Amniotic stem cell (primary cell): ENCODE measurements around the gene COL16A1.

Source experiments
- DNase-seq: peaks from one replicate; lab custom pipeline; 2025; lab: John Stamatoyannopoulos, UW

COL16A1 gene

DNA sequence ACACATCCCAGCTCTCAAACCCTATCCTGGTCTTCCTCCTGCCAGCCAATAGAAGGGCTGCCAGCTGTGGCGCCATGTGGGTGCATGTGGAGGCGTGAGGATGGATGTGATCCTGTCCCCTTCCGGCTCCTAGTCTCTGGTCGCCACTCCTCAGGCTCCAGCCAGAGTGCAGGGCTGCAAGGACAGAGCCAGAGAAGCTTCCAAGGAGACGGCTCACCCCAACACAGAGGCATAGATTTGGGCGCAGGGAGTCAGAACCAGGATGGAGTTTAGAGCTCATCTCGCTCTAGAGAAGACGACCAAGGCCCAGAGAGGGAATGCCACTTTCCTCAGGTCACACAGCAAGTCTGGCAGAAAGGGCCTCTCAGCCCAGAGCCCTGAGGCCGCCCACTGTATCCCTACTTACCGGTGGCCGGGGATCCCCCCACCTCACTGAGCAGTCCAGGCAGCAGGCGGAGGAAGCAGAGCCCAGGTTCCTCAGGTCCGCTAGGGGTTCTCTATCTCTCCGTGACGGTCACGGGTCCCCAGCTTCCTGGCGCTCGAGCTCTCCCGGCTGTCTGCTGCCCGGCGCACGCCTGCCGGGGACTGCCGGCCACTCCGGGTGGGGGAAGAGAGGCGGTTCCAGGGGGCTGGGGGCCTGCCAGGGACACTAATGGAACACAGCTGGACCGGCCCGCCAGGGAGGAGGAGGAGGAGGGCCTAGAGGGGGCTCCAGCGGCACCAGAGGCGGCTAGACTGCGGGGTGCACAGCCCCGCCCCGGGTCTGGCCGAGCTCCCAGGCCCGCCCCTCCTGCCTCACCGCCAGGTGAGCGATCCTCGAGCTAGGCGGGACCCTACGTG, at the start of gene COL16A1:
Gene COL16A1 (minus strand): TSS at position 587 of the 840 bp plus-strand sequence. CDS start 1,824 bp downstream, outside the sequence.
- DNase-seq = no peak

DNA sequence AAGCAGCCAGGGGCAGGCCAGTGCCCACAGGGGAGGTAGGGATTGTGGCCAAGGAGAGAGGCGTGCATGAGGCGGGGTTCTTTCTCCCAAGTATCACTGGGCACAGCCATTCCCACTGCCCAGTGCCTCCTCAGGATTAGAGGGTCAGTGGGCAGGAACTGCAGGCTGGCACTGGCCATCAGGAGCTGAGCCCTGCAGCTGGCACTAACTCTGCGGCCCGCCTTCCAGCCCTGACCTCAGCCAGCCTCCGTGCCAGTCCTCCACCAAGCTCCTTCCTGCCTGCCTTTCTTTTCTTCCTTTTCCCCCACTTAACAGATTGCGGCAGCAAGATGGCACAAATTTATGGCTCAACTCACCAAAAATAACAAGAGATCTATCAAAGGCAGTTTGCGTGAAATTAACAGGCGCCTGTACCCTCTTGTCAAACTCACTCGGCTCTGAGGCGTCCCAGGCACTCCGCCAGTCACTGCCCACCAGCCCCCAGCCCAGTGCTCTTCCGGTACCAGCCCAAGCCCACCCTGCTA, 49.2 kb upstream of the COL16A1 start:
- DNase-seq = no peak

DNA sequence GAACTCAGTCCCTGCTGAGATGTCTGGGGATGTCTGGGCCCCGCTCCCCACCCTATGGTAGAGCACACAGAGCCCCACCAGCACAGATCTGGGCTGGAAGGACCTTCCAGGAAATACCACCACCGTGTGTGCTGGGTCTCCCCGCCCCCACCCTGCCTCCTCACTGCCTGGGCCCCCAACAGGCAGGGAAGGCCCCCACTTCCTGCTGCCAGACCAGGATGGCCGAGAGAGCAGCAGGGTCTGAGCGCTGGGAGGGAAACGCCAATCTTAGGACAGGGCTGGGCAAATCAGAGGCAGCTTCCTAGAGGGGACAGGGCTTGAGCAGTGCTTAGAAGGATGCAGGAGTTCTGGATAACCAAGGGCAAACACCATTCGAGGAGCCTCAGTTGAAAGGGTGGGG, 48.4 kb upstream of the COL16A1 start:
- DNase-seq = no peak

DNA sequence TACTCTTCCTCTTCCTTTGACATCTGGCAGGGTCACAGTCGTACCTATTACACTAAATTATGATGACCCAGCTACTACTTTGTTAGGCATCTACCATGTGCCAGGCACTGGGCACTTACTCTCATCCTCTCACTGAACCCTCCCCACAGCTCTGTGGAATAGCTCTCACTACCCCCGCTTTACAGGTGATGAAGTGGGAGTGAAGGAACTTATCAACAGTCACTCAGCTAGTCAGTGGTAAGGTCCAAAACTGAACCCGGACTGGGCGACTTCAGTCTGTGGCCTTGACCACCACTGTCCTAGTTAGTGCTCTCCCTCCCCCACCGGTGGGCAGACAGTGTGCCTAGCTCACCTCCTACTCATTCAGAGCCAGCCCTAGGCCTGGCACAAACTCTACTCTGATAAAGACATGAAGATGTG, 48.0 kb upstream of the COL16A1 start:
- no peak for DNase-seq

DNA sequence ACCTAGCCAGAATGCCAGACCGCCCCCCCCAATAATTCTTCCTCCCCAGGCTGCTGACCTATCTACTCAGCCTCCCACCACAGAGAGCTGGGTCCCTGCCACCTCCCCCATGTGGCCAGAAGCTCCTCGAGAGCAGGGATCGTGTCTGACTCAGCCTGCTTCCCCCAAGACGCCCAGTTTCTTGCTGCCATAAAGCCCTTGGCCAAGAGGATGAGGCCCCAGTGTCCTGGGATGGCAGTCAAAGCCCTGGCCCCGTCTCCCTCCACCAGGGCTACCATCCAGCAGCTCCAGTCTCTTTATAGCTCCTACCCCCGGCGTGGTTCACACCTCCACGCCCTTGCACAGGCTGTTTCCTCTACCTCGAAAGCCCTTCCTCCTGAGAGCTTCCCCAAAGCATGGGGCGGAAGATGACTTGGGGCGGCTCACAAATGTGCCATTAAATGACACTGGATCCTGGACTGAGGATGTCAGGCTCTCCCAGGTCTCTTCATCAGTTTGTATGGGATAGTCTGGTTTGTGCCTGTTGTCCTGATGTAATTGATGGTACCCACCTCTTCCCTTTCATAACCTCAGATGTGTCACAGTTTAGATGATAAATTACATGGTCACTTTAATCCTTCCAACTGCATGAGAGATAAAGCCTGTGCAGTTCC, 47.2 kb upstream of the COL16A1 start:
- DNase-seq = no peak

DNA sequence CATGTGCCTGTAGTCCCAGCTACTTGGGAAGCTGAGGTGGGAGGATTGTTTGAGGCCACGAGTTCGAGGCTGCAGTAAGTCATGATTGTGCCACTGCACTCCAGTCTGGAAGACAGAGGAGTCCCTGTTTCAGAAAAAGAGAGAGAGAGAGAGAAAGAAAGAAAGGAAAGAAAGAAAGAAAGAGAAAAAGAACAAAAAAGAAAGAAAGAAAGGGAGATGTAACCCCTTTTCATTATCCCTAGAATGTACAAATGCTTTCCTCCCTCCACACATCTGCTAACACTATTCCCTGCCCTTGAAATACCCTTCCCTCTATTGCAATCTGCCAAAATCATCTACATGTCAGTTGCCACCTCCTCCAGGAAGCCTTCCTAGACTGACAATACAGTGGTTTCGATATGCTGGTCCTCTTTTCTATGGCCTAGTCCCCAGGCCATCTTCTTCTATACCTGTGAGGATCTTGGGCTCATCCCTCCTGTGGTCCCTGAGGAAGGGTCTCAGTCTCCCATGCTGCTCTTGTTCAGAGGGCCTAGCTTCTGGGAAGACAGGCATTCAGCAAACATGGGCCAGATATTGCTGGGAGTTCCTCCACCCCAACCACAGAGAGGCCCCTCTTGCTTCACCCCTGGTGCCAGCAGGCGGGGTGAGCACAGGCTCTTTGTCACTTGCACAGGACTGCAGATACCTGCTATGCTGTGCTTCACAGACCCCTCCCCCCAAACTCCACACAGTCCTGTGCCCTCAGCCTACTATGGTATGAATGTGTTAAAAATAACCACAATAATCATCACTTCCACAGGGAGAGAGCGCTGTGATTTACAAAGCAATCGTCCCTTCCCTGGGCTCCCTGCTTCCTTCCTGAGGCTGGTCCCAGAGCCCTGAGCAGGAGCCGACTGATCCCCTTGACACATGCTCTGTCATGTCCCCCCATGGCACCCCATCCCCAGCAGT, 46.2 kb upstream of the COL16A1 start:
- no peak for DNase-seq

DNA sequence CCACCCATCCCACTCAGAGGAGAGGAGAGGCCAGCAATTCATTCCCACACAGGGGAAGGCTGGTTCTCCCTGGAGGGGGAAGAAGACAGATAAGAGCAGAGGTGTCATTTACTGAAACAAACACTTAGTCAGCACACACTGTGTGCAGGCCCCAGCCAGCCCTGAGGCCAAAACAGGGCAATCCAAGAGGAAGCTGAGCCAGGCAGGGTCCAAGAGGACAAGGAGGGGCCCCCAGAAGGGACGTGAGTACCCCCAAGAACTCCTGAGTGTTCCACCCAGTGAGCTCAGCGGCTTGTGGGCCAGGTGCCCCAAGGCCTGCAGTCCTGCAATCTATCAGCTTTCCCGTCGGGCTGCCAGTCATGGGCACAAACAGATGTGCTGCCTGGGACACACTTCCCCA, 44.5 kb upstream of the COL16A1 start:
- no peak for DNase-seq

DNA sequence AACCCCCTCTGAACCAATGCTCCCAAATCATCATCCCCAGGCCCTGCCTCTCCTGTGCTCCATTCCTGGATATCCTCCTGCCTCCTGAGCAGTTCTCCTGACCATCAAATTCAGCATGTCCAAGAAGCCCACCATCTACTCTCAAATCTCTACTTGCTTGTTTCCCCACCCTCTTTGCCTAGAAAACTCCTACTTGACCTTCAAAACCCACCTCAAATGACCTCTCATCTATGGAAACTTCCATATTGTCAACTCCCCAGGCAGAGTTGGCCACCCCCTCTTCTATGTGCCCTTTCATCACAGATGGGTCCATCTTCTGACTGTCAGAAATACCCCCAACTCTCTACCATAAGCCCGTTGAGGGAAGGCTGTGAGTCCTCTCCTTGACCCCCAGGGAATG, 43.5 kb upstream of the COL16A1 start:
- no peak for DNase-seq

DNA sequence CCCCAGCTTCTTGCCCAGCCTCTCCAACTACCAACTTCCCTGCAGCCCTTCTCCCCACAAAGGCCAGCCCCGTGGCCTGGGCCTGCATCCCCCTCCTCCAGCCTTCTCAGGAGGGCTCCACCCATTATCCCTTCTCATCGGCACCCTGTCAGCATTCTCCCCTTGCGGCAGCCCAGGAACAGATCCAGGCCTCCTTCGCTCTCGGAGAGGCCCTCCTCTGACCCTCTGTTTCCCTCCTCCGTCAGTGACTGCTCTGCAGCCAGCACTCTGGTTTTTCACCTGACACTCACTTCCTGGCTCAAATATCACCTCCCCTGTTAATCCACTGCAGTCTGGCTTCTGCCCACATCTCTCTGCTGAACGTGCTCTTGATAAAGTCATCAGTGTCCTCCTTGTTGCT, 42.9 kb upstream of the COL16A1 start:
- DNase-seq = no peak

DNA sequence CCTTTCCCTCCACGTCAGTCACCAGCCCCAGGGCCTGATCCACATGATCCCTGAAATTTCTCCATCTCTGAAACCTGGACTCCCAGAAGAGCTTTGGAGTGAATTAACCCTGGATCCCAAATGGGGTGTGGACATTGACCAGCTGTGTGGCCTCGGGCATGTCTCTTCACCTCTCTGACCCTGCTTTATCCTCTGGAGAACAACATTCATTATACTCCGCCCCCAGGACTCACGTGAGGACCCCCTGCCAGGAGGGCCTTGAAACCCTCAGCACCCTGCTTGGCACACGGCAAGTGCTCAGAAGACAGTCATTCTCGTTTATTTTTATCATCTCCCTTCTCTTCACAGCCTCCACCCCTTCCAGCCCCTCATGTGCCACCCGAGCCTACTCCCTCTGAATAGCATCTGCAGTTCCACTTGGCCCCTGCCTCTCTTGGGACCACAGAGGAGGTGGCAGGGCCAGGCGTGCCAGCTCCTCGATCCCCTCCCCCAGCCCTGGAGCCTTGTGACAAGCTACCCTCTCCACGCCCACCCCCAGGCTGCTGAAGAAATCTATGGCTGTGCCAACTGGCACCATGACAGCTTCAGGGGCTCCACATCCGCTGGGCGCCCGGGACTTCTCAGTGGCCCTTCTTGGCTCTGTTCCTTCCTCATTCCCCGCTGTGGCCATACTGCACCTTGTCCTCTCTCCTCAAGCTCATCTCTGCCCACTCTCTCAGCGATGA, 42.3 kb upstream of the COL16A1 start:
- no peak for DNase-seq

DNA sequence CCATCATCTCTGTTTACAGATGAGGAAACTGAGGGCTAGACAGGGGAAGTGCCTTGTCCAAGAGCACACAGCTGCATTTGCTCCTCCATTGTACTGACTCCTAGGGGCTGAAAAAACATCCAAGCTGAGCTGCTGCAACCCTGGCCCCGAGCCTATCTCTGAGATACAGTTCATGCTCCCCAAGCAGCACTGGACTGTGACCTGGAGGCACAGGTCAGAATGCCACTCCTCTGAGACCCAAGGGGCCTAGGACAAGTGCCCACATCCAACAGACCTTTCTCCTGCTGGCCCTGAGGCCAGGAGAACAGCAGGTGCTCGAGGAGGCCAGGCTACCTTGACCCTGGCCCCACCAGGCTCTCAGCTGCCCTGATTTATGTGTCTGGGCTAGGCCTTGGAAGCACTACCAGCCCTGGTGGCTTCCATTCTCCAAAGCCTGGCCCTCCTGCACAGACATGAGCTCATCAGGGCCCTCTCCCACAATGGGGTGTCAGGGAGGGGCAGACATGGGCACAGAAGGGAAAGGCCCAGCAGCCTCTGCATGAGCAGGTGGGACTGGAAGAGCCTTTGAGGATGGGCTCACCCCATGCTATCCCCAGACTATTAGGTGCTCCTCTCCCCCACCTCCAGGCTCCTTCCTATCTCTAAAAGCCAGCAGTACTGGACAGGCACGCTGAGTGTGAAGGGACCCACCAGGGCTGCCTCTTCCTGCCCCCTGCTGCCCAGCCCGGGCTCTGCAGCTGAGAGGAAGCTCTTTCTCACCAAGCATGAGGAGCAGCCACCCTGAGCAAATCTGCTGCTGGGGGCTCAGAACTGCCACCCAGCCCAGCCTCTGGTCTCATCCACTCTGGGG, 41.5 kb upstream of the COL16A1 start:
- peak; percentile 31 for DNase-seq

DNA sequence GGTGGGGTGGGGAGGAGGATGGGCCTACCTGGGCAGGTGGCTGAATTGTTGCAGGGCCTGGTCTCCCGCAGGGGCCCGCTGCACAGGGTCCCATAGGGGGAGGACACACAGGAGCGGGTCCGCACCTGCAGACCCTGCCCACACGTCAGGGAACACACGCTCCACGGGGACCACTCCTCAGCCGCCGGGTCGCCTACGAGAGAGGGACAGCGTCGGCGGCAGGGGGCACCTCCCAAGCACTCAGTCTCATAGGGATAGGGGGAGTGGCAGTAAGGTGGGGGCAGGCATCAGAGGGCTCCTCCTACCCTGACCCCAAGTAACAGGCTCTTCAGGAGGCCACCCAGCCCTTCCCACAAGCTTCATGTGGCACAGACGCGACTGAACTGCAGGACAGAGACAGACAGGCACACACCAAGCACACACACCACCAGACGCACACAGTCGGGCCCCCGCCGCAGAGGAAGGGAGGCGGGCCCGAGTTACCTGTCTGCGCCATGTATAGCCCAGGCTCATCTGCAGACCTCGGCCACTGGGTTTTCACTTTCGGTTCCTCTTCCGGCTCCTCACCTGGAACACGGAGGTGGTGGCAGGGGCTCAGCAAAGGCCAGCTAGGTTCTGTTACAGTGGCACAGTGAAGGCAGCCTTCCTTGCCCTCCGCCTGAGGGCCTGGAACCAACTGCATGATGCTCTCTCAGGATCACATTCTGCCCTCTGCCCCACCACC, 40.5 kb upstream of the COL16A1 start:
- DNase-seq = no peak

DNA sequence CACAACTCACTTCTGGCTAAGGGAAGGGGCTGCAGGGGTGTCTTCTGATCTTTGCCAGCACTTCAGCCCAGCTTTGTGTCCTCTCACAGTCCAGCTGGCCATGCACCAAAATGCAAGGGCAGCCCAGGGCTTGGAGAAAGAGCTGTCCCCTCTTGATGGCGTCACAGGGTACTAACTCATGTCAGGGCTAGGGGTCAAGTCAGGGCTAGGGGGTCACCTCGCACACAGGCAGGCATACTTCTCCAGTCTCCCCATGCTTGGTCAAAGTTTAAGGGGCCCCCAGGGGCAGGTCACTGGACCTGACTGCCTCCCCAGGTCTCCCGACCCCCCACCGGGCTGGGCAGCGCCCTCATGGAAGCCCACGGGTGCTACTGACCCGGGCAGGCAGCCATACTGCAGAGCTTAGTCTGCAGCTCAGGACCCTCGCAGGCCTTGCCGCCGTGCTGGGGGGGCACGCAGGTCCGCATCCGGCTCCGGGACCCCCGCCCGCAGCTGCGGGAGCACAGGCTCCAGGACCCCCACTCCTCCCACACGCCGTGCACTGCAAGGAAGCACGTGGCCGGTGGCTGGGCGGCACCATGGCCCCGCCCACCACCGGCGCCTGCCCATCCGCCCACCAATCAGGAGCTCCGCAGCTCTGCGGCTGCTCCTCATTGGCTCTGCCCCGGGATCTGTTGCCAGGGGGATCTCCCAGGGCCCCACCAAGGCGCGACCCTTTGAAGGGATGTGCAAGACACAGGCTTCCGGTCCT, 38.8 kb upstream of the COL16A1 start:
- no peak for DNase-seq

DNA sequence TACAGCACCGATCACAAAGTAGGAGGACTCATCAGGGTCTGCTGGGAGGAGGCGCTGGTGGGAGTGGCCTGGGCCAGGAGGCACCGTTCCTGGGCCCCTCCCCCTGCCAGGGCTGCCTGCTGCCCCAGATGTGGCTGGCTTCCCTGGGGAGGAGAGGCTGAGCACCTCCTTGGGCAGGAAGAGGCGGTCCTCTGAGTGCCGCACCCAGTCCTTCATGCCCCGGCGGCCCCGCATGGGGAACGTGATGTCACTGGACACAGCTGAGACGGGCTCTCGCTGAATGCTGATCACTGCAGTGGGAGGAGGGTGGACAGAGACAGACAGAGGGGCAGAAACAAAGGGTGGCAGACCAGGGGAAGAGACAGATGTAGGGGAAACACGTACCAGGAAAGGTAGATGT, 35.5 kb upstream of the COL16A1 start:
- DNase-seq = no peak

DNA sequence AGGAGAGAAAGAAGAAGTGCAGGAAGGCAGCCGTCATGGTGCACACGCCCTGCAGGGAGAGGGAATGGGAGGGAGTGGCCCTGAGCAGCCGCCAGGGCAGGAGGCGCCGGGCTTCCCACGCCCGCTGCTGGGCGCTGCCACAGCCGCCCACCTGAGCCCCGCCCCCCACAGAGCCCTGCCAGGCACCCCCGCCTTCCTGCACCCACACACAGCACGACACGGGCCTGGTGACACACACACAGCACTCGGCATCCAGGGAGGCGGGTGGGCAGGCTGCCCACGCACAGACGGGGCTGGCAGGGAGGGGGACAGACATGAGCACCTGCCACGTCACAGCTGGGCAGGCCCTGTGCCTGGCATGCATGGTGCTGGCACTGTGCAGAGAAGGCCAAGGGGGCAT, 32.9 kb upstream of the COL16A1 start:
- DNase-seq = no peak

DNA sequence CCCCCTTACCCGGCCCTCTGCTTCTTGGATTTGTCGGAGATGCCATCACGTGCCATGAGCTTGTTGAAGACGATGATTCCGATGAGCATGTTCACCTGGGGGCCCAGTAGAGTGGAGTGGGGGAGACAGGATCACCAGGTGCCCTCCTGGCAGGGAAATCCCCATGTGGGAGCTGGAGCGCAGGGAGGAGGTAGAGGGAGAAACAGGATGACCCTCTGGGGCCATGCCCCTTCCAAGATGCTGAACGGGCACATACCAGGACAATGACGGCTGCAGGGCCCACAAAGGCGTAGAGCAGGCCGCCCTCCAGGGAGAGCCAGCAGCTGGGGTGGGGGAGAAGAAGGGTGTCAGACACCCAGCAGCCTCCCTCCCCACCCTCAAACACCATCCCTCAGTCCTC, 31.8 kb upstream of the COL16A1 start:
- no peak for DNase-seq

DNA sequence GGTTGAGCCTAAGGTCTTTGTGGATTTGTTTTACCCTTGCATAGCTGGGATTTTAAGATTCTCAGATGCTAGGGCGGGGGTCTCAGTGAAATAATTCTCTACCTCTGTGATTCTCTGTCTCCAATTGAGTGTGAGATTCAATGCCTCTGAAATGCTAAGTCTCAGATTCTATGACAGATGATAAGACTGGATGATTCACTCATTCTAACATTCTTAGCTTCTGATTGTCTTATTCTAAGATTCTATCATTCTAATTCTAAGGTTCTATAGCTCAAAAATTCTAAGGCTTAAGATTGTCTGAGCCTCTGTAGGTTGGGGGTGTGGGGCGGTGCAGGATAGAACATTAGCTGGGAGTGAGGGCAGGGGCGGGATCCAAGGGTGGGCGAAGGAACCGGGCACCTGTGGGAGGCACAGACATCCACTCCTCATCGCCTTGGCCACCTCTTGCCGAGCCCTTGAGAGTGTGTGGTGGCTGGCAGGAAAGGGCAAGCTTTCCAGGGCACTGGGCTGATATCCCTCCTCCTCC, 30.8 kb upstream of the COL16A1 start:
- DNase-seq = no peak

DNA sequence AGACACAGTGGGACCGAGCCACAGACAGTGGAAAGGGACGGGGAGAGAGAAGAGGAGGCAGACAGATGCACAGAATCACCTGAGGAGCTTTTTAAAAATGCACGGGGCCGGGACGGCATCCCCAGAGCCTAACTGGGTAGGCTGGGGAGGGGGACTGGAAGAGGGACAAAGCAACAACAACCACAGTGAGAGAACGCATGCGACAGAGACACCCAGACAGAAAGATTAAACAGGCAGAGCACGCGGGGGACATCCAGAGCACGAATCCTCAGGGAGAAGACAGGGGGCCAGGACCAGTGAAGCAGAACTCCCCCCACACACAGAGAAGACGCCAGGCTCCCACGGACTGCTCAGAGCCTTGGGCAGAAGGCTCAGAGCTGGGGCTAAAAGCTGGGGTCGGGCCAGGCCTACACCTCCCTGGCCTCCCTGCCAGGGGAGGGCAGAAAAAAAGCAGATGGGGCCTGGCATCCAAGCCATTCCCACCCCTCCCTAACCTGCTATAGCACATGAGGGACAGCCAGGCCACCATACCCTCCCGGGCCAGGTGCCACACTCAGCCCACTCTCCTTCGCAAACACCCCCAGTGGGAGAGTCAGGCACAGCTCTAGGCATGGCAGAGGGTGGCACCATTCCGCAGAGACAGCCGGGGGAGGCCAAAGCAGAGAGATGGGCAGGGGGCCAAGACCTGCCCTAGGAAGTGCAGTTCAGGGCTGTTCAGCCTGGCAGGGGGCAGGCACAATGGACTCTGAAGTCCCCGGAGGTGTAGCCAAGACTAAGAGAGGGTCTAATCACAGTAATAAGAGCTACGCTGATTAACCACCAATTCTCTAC, 29.8 kb upstream of the COL16A1 start:
- DNase-seq = no peak
